Ishikawa (cell line): ENCODE results near the gene ACTMAP.

Experiments used
- CEBPB ChIP-seq: IDR thresholded peaks from 2 replicates; pipeline ENCODE4 v1.6.1; 2012
- CREB1 ChIP-seq: IDR thresholded peaks from 2 replicates; pipeline ENCODE4 v1.6.1; 2012; ENCODE audit warnings: low read depth
- EGR1 ChIP-seq: IDR thresholded peaks from 2 replicates; pipeline ENCODE4 v1.6.1; 2012
- EP300 ChIP-seq: IDR thresholded peaks from 2 replicates; pipeline ENCODE4 v1.6.1; 2012; ENCODE audit warnings: borderline replicate concordance
- FOXM1 ChIP-seq: IDR thresholded peaks from 2 replicates; pipeline ENCODE4 v1.6.1; 2012; ENCODE audit warnings: low read depth, borderline replicate concordance
- NFIC ChIP-seq: IDR thresholded peaks from 2 replicates; pipeline ENCODE4 v1.6.1; 2012
- RAD21 ChIP-seq: IDR thresholded peaks from 2 replicates; pipeline ENCODE4 v1.6.1; 2012; ENCODE audit warnings: low read depth
- TAF1 ChIP-seq: IDR thresholded peaks from 2 replicates; pipeline ENCODE4 v1.6.1; 2012; ENCODE audit warnings: low read depth, mild to moderate bottlenecking
- TCF12 ChIP-seq: IDR thresholded peaks from 2 replicates; pipeline ENCODE4 v1.6.1; 2012; ENCODE audit warnings: low read depth
- TEAD4 ChIP-seq: IDR thresholded peaks from 2 replicates; pipeline ENCODE4 v1.6.1; 2012
- YY1 ChIP-seq: IDR thresholded peaks from 2 replicates; pipeline ENCODE4 v1.6.1; 2012; ENCODE audit warnings: low read depth
- ZBTB7A ChIP-seq: IDR thresholded peaks from 2 replicates; pipeline ENCODE4 v1.6.1; 2012; ENCODE audit warnings: low read depth
- TF ChIP-seq, protein P1 (sequence below): IDR thresholded peaks from 2 replicates; pipeline ENCODE4 v1.6.1; 2012
- TF ChIP-seq, protein P2 (sequence below): IDR thresholded peaks from 2 replicates; pipeline ENCODE4 v1.6.1; 2012; ENCODE audit warnings: low read depth, mild to moderate bottlenecking
- TF ChIP-seq, protein P3 (sequence below): IDR thresholded peaks from 2 replicates; pipeline ENCODE4 v1.6.1; 2012

Gene ACTMAP

DNA sequence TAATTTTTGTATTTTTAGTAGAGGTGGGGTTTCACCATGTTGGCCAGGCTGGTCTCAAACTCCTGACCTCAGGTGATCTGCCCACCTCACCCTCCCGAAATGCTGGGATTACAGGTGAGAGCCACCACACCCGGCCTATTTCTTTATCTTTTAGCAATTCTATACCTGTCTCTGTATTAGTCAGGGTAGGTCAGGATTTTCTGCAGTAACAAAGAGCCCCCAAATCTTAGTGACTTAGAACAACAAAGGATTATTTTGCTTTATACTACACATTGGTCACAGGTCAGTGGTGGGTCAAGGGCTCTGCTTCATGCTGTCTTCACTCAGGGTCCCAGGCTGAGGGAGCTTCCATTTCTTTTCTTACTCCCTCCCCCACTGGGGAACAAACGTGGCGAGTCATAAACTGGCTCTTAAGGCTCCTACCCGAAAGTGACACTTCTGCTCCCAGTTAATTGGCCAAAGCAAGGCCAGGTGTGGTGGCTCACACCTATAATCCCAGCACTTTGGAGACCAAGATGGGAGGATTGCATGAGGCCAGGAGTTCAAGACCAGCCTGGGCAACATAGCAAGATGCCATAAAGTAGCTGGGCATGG, 26.5 kb downstream of the ACTMAP start:
- TF ChIP-seq, protein P1, sequence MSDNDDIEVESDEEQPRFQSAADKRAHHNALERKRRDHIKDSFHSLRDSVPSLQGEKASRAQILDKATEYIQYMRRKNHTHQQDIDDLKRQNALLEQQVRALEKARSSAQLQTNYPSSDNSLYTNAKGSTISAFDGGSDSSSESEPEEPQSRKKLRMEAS, result no peak
- TF ChIP-seq FOXM1 (no peak), EGR1 (no peak), NFIC (no peak), TCF12 (no peak), ZBTB7A (no peak), EP300 (no peak)
- TF ChIP-seq, protein P2, sequence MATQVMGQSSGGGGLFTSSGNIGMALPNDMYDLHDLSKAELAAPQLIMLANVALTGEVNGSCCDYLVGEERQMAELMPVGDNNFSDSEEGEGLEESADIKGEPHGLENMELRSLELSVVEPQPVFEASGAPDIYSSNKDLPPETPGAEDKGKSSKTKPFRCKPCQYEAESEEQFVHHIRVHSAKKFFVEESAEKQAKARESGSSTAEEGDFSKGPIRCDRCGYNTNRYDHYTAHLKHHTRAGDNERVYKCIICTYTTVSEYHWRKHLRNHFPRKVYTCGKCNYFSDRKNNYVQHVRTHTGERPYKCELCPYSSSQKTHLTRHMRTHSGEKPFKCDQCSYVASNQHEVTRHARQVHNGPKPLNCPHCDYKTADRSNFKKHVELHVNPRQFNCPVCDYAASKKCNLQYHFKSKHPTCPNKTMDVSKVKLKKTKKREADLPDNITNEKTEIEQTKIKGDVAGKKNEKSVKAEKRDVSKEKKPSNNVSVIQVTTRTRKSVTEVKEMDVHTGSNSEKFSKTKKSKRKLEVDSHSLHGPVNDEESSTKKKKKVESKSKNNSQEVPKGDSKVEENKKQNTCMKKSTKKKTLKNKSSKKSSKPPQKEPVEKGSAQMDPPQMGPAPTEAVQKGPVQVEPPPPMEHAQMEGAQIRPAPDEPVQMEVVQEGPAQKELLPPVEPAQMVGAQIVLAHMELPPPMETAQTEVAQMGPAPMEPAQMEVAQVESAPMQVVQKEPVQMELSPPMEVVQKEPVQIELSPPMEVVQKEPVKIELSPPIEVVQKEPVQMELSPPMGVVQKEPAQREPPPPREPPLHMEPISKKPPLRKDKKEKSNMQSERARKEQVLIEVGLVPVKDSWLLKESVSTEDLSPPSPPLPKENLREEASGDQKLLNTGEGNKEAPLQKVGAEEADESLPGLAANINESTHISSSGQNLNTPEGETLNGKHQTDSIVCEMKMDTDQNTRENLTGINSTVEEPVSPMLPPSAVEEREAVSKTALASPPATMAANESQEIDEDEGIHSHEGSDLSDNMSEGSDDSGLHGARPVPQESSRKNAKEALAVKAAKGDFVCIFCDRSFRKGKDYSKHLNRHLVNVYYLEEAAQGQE, result no peak

DNA sequence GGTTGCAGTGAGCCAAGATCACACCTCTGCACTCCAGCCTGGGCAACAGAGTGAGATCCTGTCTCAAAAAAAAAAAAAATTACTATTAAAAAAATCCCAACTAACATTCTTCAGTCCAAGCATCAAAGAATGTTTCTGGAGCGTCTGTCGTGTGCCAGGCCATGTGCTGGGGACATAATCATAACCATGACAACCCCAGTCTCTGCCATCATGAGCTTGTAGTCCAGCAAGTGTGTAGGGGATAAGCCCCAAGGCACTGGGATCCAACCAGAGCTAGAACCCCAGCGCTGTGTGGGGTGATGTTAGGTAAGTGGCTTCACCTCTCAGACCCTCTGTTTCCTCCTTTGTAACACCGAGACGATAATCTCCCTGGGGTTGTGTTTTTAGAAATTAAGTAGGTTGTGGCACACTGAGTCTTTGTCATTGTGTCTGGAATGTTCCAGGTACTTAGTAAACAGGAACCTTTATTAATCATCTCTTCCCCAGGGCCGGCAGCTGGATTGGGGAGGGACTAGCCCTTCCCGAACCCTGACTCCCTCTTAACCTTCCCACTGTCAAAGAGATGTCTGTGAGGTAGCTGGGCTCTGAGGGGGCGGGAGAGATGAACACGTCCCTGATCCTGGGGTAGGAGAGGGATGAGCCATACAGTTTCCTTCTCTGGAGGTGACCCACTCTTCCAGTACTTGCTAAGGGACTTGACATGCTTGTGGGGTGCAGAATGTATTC, 28.2 kb downstream of the ACTMAP start:
- TF ChIP-seq CEBPB, result no peak
- TF ChIP-seq, protein P3, sequence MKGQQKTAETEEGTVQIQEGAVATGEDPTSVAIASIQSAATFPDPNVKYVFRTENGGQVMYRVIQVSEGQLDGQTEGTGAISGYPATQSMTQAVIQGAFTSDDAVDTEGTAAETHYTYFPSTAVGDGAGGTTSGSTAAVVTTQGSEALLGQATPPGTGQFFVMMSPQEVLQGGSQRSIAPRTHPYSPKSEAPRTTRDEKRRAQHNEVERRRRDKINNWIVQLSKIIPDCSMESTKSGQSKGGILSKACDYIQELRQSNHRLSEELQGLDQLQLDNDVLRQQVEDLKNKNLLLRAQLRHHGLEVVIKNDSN, result no peak
- TF ChIP-seq, protein P1, result no peak
- no peak for TF ChIP-seq ZBTB7A
- no peak for TF ChIP-seq TAF1
- TF ChIP-seq EP300, result no peak
- no peak for TF ChIP-seq TCF12
- no peak for TF ChIP-seq CREB1
- TF ChIP-seq NFIC, result no peak
- no peak for TF ChIP-seq YY1
- TF ChIP-seq, protein P2, result no peak
- no peak for TF ChIP-seq FOXM1
- no peak for TF ChIP-seq EGR1
- TF ChIP-seq RAD21, result no peak
- TF ChIP-seq TEAD4, result no peak

DNA sequence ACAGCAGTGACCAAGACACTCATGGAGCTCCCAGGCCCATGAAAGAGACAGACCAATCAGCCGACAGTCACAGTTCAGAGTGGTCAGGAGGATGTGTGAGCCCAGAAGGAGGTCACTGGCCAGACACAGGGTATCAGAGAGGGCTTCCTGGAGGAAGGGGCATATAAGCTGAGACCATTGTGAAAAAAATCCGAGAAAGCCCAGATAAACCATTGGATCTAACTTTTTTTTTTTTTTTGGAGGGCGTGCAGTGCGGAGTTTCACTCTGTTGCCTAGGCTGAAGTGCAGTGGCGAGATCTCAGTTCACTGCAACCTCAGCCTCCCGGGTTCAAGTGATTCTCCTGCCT, 29.2 kb downstream of the ACTMAP start:
- TF ChIP-seq CREB1, result no peak
- TF ChIP-seq EP300, result no peak
- TF ChIP-seq CEBPB, result no peak
- no peak for TF ChIP-seq RAD21
- TF ChIP-seq FOXM1, result no peak
- no peak for TF ChIP-seq EGR1
- TF ChIP-seq, protein P3, result no peak
- TF ChIP-seq, protein P2, result no peak
- no peak for TF ChIP-seq TCF12
- no peak for TF ChIP-seq YY1
- TF ChIP-seq, protein P1, result no peak
- TF ChIP-seq NFIC, result no peak
- no peak for TF ChIP-seq ZBTB7A
- TF ChIP-seq TEAD4, result no peak
- no peak for TF ChIP-seq TAF1

DNA sequence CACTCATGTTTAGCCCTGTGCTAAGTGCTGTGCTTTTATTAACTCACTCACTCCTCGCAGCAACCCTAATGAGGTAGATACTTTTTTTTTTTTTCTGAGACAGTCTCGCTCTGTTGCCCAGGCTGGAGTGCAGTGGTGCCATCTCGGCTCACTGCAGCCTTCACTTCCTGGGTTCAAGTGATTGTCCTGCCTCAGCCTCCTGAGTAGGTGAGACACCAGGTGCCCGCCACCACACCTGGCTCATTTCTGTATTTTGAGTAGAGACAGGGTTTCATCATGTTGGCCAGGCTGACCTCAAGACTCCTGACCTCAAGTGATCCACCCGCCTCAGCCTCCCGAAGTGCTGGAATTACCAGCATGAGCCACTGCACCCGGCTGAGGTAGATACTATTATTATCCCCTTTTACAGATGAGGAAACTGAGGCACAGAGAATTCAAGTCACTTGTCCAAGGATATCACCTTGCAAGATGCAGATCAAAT, 30.8 kb downstream of the ACTMAP start:
- TF ChIP-seq TCF12 (no peak), RAD21 (no peak), CEBPB (no peak), CREB1 (no peak), TAF1 (no peak), ZBTB7A (no peak), YY1 (no peak), EP300 (no peak), TEAD4 (no peak), NFIC (no peak), FOXM1 (no peak)
- TF ChIP-seq, protein P3, result no peak
- TF ChIP-seq, protein P2, result no peak
